HG02852 (cell line): ENCODE results near the gene DZIP3.
A peak's percentile ranks its signal among the peaks of the same experiment; 100 is the strongest.
"Not testable (repeated sequence)": the region's sequence is repeated elsewhere in the genome, so short reads cannot be mapped to it uniquely, and the experiment has no call there.

Experiments
- ATAC-seq: cut with Tn5 transposase; IDR thresholded peaks from one replicate; pipeline ENCODE4 v1.9.1; 2021; ENCODE audit warnings: mild to moderate bottlenecking, moderate library complexity; ENCODE audit not compliant: unreplicated experiment

Gene DZIP3

DNA sequence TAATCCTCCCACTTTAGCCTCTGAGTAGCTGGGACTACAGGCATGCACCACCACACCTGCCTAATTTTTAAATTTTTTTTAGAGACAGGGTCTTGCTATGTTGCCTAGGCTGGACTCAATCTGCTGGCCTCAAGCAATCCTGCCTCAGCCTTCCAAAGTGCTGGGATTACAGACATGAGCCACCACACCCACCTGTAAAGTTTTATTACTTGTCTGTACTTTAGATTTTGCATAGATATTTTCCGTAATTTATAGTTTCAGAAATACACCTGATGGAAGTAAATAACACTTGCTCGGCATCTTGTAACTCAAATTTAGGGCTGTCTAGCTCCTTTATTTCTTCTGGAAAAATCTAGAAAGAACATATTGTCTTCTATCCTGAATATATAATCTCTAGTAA is 5.8 kb downstream of the DZIP3 start:
- ATAC-seq: no peak

DNA sequence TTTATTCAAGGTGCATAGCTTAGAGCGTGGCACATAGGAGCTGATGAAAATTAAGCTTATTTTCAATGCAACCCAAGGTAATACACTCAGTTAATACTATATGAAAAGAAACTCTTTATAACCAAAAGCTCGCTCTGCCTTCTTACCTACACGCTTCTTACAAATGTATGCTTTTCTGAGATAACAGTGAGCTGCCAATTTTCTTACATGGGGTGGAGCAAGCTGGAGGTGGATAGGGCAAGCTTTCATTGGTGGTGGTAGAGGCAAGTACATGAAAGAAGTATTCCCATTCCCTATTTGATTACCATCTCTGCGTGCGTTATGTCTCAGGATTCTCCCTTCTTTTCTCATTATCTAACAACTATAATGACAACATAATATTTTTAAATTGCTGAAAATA is 8.9 kb downstream of the DZIP3 start:
- no peak for ATAC-seq

DNA sequence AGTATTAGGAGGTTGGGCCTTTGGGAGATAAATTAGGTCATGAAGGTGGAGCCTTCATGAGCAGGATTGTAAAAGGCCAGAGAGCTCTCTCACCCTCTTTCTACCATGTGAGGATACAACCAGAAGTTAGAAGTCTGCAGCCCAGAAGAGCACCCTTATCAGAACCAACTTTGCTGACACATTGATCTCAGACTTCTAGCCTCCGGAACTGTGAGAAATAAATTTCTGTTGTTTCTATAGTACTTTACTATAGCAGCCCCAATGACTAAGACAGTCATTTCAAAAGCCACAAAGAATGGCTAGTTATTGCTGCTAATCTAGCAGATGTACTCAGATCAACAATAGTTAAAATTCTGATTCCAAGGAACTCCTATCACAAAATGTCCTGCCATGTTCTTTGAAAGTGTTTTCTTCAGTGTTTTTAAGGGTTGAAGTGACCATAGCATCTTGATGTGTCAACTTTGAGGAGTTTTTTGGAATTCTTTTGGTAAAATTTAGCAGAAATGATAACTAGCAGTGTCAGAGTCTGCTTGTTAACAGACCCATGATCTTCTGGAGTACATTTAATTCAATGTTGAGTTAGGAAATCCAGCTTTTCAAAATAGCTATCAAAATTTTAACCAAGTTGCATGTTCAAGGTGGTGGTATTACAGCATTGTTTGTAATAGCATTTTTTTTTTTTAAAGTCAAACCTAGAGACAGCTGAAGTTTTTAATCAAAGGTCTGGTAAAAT is 10.3 kb downstream of the DZIP3 start:
- ATAC-seq: peak; percentile 46

DNA sequence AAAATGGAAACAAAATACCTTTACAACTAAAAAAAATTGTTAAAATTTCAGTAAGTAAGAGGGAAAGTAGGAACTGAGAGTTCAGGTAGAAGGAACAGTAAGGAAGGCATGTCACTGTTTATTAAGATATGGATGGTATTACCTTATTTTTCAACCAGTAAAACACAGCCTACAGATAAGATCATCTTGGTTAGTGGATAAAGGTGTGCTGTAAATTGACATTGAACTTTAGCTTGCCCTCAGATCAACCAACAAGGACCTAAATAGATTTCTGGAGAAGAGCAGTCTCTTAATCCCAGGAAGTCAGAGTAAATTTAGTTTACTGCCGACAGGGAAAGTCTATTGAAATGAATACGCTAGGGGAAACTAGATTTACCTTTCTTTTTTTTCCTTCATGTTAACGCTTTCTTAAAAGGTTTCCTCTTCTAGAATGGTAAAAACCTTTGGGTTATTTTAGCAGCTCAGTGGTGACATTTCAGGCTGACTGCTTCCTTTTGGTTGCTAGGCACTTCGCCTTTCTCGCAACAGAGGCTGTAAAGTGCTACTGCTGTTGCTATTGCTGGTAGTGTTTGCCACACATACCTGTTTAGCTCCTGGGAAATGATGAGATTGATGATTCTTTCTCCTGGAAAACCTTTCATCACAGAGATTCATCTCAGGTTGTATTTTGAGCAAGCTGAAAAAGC is 12.9 kb downstream of the DZIP3 start:
- ATAC-seq: peak; percentile 65

DNA sequence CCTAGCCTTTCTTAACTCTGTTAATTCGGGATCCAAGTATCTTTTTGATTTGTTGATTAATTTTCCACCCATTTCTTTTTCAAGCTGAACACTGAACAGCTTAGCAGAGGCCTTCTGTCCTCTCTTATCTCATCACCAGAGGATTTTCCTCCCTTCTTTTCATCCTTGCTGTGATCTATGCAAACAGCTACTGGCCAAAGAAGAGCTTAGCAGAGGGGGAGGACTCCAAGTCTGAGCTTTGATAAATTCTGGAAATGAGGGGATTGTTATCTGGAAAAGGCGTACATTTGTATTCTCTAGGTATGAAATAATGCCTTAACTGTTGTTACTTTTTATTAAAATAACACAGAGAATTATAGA is 13.4 kb downstream of the DZIP3 start:
- ATAC-seq: no peak

DNA sequence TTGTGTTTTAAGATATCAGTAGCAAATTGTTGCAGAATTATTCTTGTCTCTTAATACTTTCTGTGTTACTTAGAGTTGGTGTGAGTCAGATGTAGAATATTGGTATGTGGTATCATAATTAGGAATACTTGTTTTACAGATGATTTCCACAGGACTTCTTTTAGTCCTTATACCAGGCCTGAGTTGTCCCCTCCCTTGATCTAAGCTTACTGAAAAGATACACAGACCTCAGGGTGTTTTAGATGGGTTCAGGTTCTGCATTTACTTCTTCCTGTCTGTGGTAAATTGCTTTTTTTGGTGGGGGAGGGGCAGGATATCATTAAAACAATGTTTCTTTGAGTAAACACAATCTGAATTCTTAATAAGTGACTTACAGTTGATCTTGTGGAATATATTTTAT is 14.2 kb downstream of the DZIP3 start:
- ATAC-seq: no peak

DNA sequence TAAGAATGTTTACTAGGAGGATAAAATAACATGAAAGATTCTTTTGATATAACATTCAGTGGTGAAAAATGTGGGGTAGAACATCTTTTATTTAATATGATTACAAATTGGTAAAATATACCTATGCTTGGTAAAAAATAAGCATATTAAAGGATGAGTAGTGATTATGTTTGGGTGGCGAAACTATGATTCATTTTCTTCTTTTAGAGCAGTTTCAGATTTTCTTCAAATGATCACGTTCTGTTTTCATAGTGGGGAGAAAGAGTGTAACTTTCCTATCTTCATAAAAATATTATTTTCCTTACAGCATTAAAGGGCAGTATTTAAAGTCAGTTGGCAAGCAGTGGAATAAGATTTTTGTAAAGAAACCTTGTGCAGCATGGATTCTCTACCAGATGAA is 15.5 kb downstream of the DZIP3 start:
- ATAC-seq: no peak

DNA sequence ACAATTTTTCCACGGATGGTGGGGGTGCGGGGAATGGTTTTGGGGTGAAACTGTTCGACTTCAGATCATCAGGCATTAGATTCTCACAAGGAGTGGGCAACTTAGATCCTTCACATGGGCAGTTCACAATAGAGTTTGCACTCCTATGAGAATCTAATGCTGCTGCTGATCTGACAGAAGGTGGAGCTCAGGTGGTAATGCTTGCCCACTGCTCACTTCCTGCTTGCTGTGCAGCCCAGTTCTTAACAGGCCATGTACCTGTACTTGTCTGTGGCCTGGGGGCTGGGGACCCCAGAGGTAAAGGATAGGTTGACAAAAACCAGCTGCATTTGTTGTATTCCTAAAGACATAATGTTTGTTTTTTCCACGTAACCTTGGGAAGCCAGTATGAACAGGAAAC is 16.0 kb downstream of the DZIP3 start:
- no peak for ATAC-seq

DNA sequence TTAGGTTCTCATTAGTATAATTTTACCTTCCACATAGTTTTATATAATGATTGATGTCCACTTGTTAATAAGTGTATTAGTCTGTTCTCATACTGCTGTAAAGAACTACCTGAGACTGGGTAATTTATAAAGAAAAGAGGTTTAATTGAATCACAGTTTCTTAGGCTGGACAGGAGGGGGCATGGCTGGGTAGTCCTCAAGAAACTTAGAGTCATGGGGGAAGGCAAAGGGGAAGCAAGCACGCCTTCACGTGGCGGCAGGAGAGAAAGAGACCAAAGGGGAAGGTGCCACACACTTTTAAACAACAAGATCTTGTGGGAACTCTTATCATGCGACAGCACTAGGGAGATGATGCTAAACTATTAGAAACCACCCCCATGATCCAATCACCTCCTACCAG is 19.2 kb downstream of the DZIP3 start:
- ATAC-seq: no peak

DNA sequence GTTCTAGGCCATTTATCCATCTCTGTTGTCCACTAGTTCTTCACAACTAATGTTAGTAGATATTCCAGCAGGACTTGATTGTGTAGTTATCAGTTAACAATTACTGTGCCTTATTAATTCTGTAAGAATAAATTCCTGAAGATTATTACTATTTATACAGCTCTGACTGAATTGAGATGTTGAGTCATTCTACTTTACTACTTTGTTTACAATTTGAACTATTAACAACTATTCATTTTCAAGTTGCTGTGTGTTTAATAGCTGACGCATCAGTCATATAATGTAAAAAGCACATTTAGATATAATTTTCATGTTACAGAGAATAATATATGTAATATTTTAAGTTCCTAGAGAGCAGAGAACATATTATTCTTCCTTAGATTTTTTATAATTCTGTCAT is 21.1 kb downstream of the DZIP3 start:
- no peak for ATAC-seq

DNA sequence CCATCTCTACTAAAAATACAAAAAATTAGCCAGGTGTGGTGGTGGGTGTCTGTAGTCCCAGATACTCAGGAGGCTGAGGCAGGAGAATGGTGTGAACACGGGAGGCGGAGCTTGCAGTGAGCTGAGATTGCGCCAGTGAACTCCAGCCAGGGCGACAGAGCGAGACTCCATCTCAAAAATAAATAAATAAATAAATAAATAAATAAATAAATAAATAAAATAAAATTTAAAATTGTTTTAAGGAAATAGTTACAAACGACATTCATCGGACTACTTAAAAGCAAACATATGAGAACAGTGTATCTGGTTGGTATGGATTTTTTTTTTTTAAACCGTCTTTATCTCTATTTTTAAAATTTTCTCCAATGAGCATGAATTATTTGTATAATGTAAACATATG is 26.6 kb downstream of the DZIP3 start:
- ATAC-seq: not testable (repeated sequence)

DNA sequence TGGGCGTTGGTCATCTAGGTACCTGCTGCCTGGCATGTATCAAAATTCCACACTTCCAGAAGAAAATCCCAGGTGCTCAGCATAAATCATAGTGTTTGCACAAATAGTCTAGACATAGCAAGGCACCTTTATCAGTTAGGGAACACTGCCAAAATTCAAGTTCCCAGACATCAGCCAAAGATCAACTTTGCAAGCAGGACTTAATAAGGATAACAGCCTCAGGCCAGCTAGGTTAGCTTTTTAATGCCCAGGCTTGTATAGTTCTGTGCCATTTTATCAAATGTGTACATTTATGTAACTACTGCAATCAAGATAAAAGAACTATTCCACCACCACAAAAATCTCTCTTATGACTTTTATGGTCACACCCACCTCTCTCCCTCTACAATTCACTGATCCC is 30.7 kb downstream of the DZIP3 start:
- ATAC-seq: no peak

DNA sequence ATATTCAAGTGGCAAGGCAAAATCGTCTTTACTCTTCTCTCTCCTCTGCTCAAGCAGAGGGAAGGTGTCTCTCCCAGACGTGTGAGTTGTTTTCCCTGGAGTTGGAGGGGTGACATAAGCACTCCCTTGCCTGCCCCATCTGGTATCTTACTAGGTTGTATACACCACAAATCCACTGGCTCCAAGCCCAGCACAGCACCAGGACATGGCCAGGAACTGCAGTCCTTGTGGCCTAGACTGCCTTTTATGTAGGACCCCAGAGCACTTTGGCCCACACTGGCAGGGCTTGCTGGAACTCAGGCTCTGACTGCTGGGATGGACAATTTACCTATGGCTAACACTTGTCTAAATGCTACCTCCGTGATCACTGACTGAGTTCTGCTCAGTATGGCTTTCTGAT is 34.0 kb downstream of the DZIP3 start:
- no peak for ATAC-seq

DNA sequence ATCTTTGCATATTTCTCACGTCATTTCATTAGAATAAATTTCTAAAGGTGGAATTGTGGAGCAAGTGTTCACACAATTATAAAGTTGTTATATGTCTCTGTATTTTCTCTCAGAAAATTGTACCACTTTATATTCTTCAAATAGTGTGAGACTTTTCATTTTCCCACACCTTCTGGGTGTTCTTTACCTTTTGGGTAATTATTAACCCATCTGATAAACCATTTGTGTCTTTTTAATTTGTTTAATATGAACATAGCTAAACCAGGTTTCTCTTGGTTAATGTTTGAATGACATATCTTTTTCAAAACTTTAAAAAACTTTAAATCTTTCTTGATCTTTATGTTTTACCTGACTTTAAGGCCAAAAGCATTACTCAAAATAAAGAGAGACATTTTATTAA is 40.5 kb downstream of the DZIP3 start:
- no peak for ATAC-seq

DNA sequence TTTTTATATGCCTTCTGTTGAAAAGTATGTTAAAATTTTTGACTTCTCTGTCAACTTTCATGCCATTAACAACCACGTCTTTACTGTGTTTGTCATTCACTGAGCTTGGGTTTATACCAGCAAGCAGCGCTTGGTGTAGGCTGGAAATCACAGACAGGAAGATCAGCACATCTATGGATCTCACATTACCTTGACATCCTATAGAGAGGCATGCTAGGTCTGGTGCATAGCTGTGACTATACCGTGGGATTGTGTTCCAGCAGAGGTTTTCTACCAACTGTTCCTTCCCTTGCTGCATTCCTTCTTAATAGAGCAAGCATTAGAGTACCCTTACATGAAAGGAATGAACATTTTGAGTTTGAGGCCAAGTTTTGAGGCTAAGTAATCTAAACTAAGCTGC is 53.0 kb downstream of the DZIP3 start:
- no peak for ATAC-seq

DNA sequence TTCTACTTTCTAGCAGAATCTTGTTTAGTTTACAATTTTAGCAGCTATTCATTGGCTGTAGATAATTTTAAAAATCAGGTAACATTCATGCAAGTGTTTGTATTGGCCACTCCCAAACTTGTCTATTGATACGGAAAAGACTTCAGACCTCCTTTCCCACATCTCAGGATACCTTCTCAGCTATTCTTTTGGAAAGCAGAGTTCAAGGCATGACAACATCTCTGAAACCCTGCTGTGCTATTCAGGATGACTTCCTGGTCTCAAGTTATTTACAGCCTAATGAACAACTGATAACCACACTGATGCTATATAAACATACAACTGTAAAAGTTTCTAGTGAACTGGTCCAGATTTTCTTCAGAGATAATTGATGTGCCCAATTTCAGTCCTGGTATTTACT is 55.8 kb downstream of the DZIP3 start:
- ATAC-seq: no peak

DNA sequence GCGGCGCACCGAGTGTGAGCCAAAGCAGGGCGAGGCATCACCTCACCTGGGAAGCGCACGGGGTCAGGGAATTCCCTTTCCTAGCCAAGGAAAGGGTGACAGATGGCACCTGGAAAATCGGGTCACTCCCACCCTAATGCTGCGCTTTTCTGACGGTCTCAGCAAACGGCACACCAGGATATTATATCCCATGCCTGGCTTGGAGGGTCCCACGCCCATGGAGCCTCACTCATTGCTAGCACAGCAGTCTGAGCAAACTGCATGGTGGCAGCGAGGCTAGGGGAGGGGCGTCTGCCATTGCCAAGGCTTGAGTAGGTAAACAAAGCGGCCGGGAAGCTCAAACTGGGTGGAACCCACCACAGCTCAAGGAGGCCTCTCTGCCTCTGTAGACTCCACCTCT is 66.1 kb downstream of the DZIP3 start:
- not testable (repeated sequence) for ATAC-seq

DNA sequence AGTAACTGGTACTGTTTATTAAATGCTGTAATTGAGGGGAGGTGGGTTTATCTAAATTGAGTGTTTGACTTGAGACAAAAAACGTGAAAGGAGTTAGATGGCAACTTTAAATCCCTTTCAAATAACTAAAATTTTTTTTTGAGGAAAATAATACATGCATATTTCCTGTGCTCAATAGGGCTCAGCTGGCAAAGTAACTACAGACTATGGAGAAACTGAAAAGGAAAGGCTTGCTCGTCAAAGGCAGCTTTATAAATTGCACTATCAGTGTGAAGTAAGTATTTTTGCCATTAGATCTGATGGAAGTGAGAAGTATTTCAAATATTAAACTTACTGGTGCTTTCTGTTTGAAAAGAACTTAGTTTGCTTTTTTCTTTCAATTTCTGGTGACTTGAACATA is 72.2 kb downstream of the DZIP3 start:
- ATAC-seq: no peak

DNA sequence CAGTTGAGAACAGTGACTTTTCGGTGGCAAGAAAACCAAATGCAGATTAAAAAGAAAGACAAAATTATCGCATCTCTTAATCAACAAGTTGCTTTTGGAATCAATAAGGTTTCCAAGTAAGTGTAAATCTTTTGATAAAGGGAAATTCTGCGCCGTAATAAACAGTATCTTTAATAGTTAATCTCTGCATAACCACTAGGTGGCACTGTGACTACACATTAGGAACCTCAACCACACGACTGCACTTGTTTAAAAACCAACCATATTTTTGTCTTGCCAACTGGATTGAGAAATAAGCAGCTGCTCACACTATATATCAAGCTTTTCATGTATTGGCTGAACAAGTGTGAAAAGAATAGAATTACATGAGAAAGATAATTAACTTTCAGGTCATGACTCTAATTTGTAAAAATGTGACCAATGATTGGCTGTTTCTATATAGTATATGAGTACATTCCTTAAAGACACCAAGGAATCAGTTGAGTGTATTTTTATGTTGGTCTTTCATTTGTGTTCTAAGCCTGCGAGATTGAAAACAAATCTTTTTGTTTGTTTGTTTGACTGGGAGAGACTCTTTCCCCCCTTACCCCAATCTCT is 72.7 kb downstream of the DZIP3 start:
- ATAC-seq: peak; percentile 89

DNA sequence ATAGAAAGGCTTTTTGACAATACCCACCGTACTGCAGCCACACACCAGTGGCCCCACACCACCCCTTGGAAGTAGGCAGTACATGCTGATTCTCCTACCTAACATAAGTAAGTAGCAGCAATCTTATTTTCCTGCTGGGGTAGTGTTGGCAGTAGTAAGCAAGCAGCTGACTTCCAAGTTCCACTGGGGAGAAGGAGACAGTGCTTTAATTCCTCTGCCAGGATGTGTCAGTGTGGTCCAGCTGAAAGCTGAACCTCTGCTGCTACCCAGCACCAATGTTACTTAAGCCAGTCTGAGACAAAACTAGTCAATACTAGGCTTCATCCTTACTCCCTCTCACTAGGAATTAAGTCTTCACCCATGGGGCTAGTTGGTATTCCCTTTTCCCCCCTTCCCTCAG is 74.7 kb downstream of the DZIP3 start:
- ATAC-seq: no peak

DNA sequence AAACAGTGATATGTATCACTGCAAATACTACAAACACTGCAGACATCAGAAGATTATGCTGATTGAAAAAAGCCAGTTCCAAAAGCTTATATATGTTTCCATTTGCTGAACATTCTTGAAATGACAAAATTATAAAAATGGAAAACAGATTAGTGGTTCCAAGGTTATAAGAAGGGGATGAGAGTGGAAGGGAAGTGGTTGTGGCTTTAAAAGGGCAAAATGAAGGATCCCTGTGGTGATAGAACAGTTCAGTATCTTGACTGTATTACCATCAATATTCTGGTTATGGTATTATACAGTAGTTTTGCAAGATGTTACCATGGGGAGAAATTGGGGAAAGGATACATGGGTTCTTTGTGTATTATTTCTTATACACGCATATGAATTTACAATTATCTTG is 77.8 kb downstream of the DZIP3 start:
- no peak for ATAC-seq

DNA sequence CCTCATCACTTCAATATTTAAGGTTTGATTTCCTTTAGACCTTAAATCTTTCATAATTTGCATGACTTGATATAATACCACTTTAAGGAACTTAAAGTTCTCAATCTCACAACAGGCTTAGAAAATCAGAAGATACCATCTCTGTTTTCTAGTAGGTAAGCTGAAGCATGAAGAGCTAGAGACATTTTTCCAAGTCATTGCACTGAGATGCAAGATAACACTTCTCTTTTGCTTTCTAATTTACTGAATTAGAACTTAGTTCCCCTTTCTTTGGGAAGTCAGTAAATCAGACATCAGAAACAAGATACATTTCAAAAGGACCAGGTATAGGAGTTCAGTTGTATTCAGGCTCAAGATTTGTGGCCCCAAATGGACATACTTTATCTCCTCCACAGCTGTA is 79.7 kb downstream of the DZIP3 start:
- ATAC-seq: peak; percentile 72

DNA sequence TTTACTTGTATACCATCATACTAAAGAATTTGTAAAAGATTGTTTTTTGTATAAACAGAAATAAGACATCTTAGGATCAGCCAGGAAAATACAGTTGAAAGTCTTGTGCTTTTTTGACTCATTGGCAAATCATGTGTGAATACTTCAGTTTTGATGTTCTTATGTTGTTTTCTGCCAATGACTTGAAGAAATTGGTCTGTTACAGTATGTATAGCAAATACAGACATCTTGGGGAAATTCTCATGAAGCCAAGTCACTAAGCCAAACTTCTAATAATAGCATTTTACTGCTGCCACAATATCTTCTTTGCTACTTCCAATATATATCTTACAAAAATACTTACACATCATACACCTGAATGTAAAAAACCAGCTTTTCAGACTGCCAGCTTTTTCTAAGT is 83.2 kb downstream of the DZIP3 start:
- ATAC-seq: no peak
